PC-9 (cell line): ENCODE data around the gene NIPAL3. TPM values are rescaled to one million over a fixed set of nuclear protein-coding genes. Genes with fewer than 3 reads are reported as not detected.

Experiments
- BruUV-seq: library from RNA; stranded (reverse); fragments of 400-500 nt; replicated peaks from 2 replicates; lab custom pipeline; 2021; lab: Mats Ljungman, UMichigan
- CTCF ChIA-PET: fragments of 300-600 bp; sonication (Branson Sonifier 250); formaldehyde crosslinking; loops from one replicate; lab custom pipeline; 2022; ENCODE audit warnings: antibody characterized with exemption; lab: Charles Lee
- POLR2A ChIA-PET: fragments of 300-600 bp; sonication (Branson Sonifier 250); formaldehyde crosslinking; loops from one replicate; lab custom pipeline; 2022; ENCODE audit warnings: antibody characterized with exemption; ENCODE audit not compliant: unreplicated experiment; lab: Charles Lee
- DNase-seq, 2 experiments: peaks; one replicate each; pipeline versions ENCODE4 v3.0.0 to v3.0.0-alpha.2; 2015 to 2022; ENCODE audit warnings: mixed read lengths in 1 of 2
- H2AFZ ChIP-seq: fragments of 200-600 bp; sonication (generic); 2 replicates; pipeline ENCODE4 v1.8.1; 2017; ENCODE audit warnings: antibody characterized with exemption
- H3F3A ChIP-seq: fragments of 200-600 bp; sonication (generic); 2 replicates; pipeline ENCODE4 v1.8.1; 2017; ENCODE audit warnings: antibody characterized with exemption, mild to moderate bottlenecking, low read depth; ENCODE audit not compliant: insufficient read depth
- H3K27ac ChIP-seq: fragments of 200-600 bp; sonication (generic); 2 replicates; pipeline ENCODE4 v1.6.1; 2016; ENCODE audit warnings: mixed run types
- H3K27me3 ChIP-seq: fragments of 200-600 bp; sonication (generic); 2 replicates; pipeline ENCODE4 v1.6.1; 2016; ENCODE audit warnings: low read depth, mixed run types; ENCODE audit not compliant: insufficient read depth
- H3K36me3 ChIP-seq: fragments of 200-600 bp; sonication (generic); 2 replicates; pipeline ENCODE4 v1.6.1; 2016; ENCODE audit warnings: low read depth, mixed run types
- H3K4me1 ChIP-seq: fragments of 200-600 bp; sonication (generic); replicated peaks from 2 replicates; pipeline ENCODE4 v1.6.1; 2016; ENCODE audit warnings: mixed run types; ENCODE audit not compliant: insufficient read depth
- H3K4me2 ChIP-seq: fragments of 200-600 bp; sonication (generic); 2 replicates; pipeline ENCODE4 v1.6.1; 2017; ENCODE audit warnings: mixed run types
- H3K4me3 ChIP-seq: fragments of 200-600 bp; sonication (generic); 2 replicates; pipeline ENCODE4 v1.6.1; 2016; ENCODE audit warnings: mixed run types
- H3K79me2 ChIP-seq: fragments of 200-600 bp; sonication (generic); 2 replicates; pipeline ENCODE4 v1.6.1; 2017; ENCODE audit warnings: low read depth, mixed run types
- H3K9me2 ChIP-seq: fragments of 200-600 bp; sonication (generic); 2 replicates; pipeline ENCODE4 v1.8.1; 2017; ENCODE audit warnings: mild to moderate bottlenecking; ENCODE audit not compliant: insufficient read depth
- H3K9me3 ChIP-seq: fragments of 200-600 bp; sonication (generic); 2 replicates; pipeline ENCODE4 v1.8.1; 2016; ENCODE audit warnings: low read depth; ENCODE audit not compliant: insufficient read depth
- H4K20me1 ChIP-seq: fragments of 200-600 bp; sonication (generic); 2 replicates; pipeline ENCODE4 v1.8.1; 2017; ENCODE audit not compliant: insufficient read depth
- EZH2 ChIP-seq: fragments of 200-600 bp; sonication (generic); IDR thresholded peaks from 2 replicates; pipeline ENCODE4 v1.8.0; 2017; ENCODE audit warnings: antibody characterized with exemption, low read depth
- intact Hi-C: fragments of 100-400 bp; cut with micrococcal nuclease; formaldehyde crosslinking; loops from one replicate; pipeline ENCODE4 v1.10.0; 2022; ENCODE audit not compliant: unreplicated experiment
- total RNA-seq: library from RNA; stranded (reverse); gene quantifications from 2 replicates; pipeline ENCODE4 v1.2.3, GENCODE V29; 2021
- TF ChIP-seq, protein P1 (sequence below): fragments of 200-600 bp; sonication (generic); conservative IDR thresholded peaks from 2 replicates; pipeline ENCODE4 v1.6.1; 2017; ENCODE audit warnings: mixed run types, antibody characterized with exemption, mild to moderate bottlenecking, moderate library complexity

Gene NIPAL3
- total RNA-seq, 1 experiment from 2014 or later = 42.0 TPM

- Histone ChIP-seq H4K20me1 (no peaks in the 10 kb centered on the region), H3K4me1 (peaks cover 6% of the 10 kb centered on the region; the same call in 1 of the 2 replicates), H2AFZ (peak overlapping the region; percentile 82), H3K9me2 (no peaks in the 10 kb centered on the region), H3K9me3 (no peaks in the 10 kb centered on the region), H3K27ac (no peak overlapping the region), H3K36me3 (no peaks in the 10 kb centered on the region), H3K79me2 (no peaks in the 10 kb centered on the region), H3K27me3 (no peaks in the 10 kb centered on the region), H3K4me3 (peak overlapping the region; percentile 74), H3F3A (no peaks in the 10 kb centered on the region), H3K4me2 (peak overlapping the region; percentile 93)
- ChIA-PET POLR2A (interaction anchor here (0.6 to 0.7 kb wide), 3 partner anchors 9 to 322 kb away, joined by 3 to 4 read pairs (median 3); no protein-coding TSS in a partner anchor), CTCF (interaction anchor here (0.6 kb wide), 2 partner anchors 169 to 178 kb away, joined by 3 to 9 read pairs; no protein-coding TSS in a partner anchor)
- no peak for TF ChIP-seq EZH2
- TF ChIP-seq, protein P1, sequence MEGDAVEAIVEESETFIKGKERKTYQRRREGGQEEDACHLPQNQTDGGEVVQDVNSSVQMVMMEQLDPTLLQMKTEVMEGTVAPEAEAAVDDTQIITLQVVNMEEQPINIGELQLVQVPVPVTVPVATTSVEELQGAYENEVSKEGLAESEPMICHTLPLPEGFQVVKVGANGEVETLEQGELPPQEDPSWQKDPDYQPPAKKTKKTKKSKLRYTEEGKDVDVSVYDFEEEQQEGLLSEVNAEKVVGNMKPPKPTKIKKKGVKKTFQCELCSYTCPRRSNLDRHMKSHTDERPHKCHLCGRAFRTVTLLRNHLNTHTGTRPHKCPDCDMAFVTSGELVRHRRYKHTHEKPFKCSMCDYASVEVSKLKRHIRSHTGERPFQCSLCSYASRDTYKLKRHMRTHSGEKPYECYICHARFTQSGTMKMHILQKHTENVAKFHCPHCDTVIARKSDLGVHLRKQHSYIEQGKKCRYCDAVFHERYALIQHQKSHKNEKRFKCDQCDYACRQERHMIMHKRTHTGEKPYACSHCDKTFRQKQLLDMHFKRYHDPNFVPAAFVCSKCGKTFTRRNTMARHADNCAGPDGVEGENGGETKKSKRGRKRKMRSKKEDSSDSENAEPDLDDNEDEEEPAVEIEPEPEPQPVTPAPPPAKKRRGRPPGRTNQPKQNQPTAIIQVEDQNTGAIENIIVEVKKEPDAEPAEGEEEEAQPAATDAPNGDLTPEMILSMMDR = no peak
- no peak for DNase-seq
- intact Hi-C loops = loop anchor here (5.0 kb wide), 1 partner anchor 89 kb away; no protein-coding TSS in a partner anchor
- TSS peak; percentile 48 for BruUV-seq
Measured at GRCh38 chr1:24503059-24503751, 87.6 kb downstream of the NIPAL3 start.

GRCh38 chr1:24503870-24504523 is 88.4 kb downstream of the NIPAL3 start:
- H4K20me1 ChIP-seq = no peaks in the 10 kb centered on the region
- DNase-seq = no peak
- TF ChIP-seq, protein P1 = no peak
- TF ChIP-seq EZH2 = no peak
- intact Hi-C loops = loop anchor here (5.0 kb wide), 1 partner anchor 88 kb away; no protein-coding TSS in a partner anchor
- ChIA-PET CTCF (interaction anchor here (0.6 kb wide), 2 partner anchors 169 to 179 kb away, joined by 3 to 9 read pairs; no protein-coding TSS in a partner anchor), POLR2A (no interaction called here)
- no TSS peak for BruUV-seq
- H3K4me2 ChIP-seq = peak overlapping the region; percentile 93
- H3K4me3 ChIP-seq = peak overlapping the region; percentile 74
- no peaks in the 10 kb centered on the region for H3K79me2 ChIP-seq
- peak overlapping the region; percentile 82 for H2AFZ ChIP-seq
- H3K36me3 ChIP-seq = no peaks in the 10 kb centered on the region
- no peaks in the 10 kb centered on the region for H3F3A ChIP-seq
- no peaks in the 10 kb centered on the region for H3K27me3 ChIP-seq
- no peaks in the 10 kb centered on the region for H3K9me3 ChIP-seq
- H3K4me1 ChIP-seq = peaks cover 6% of the 10 kb centered on the region; the same call in 1 of the 2 replicates
- no peak overlapping the region for H3K27ac ChIP-seq
- H3K9me2 ChIP-seq = no peaks in the 10 kb centered on the region

- no peak overlapping the region for H3K27ac ChIP-seq
- BruUV-seq = no TSS peak
- no peaks in the 10 kb centered on the region for H3K36me3 ChIP-seq
- no peak for DNase-seq
- no peaks in the 10 kb centered on the region for H4K20me1 ChIP-seq
- no peaks in the 10 kb centered on the region for H3K27me3 ChIP-seq
- no peaks in the 10 kb centered on the region for H3K9me2 ChIP-seq
- intact Hi-C loops = loop anchor here (5.0 kb wide), 1 partner anchor 88 kb away; no protein-coding TSS in a partner anchor
- H3K79me2 ChIP-seq = no peaks in the 10 kb centered on the region
- TF ChIP-seq, protein P1 = no peak
- TF ChIP-seq EZH2 = no peak
- no peak overlapping the region for H3K4me3 ChIP-seq
- CTCF ChIA-PET = interaction anchor here (0.7 kb wide), 1 partner anchor 184 kb away, joined by 9 read pairs; no protein-coding TSS in a partner anchor
- H3K4me1 ChIP-seq = peaks cover 6% of the 10 kb centered on the region; the same call in 1 of the 2 replicates
- no peak overlapping the region for H3K4me2 ChIP-seq
- H2AFZ ChIP-seq = no peak overlapping the region
- no peaks in the 10 kb centered on the region for H3F3A ChIP-seq
- POLR2A ChIA-PET = interaction anchor here (0.7 to 1.0 kb wide), 2 partner anchors 85 to 596 kb away, joined by 5 to 9 read pairs; no protein-coding TSS in a partner anchor
- no peaks in the 10 kb centered on the region for H3K9me3 ChIP-seq
Measured at GRCh38 chr1:24504560-24504959, 89.0 kb downstream of the NIPAL3 start.
